HEK293T (cell line): ENCODE data around the gene DCTN3.

Experiments
- ARNT ChIP-seq: fragments of 450-650 bp; IDR thresholded peaks from 2 replicates; pipeline ENCODE4 v1.6.1; 2017; ENCODE audit warnings: mild to moderate bottlenecking
- BHLHE40 ChIP-seq: fragments of 450-650 bp; IDR thresholded peaks from 2 replicates; pipeline ENCODE4 v1.6.1; 2016; ENCODE audit warnings: mild to moderate bottlenecking, moderate library complexity, borderline replicate concordance
- ELF4 ChIP-seq: fragments of 450-650 bp; IDR thresholded peaks from 2 replicates; pipeline ENCODE4 v1.6.1; 2017; ENCODE audit warnings: antibody characterized with exemption
- FOXA1 ChIP-seq: fragments of 450-650 bp; IDR thresholded peaks from 2 replicates; pipeline ENCODE4 v1.6.1; 2016; ENCODE audit warnings: mild to moderate bottlenecking
- FOXM1 ChIP-seq: fragments of 450-650 bp; IDR thresholded peaks from 2 replicates; pipeline ENCODE4 v1.6.1; 2017; ENCODE audit warnings: mild to moderate bottlenecking, borderline replicate concordance
- HDGF ChIP-seq: fragments of 450-650 bp; IDR thresholded peaks from 2 replicates; pipeline ENCODE4 v1.6.1; 2017; ENCODE audit warnings: antibody characterized with exemption, borderline replicate concordance
- L3MBTL2 ChIP-seq: fragments of 450-650 bp; conservative IDR thresholded peaks from 2 replicates; pipeline ENCODE4 v1.6.1; 2016; ENCODE audit warnings: mild to moderate bottlenecking
- NFRKB ChIP-seq: fragments of 450-650 bp; IDR thresholded peaks from 2 replicates; pipeline ENCODE4 v1.6.1; 2016; ENCODE audit warnings: mild to moderate bottlenecking, moderate library complexity
- SP1 ChIP-seq: fragments of 450-650 bp; IDR thresholded peaks from 2 replicates; pipeline ENCODE4 v1.6.1; 2017
- SUZ12 ChIP-seq: fragments of 450-650 bp; IDR thresholded peaks from 2 replicates; pipeline ENCODE4 v1.6.1; 2016; ENCODE audit warnings: mild to moderate bottlenecking
- TARDBP ChIP-seq: fragments of 450-650 bp; IDR thresholded peaks from 2 replicates; pipeline ENCODE4 v1.6.1; 2016
- TF ChIP-seq, protein P1 (sequence below): fragments of 450-650 bp; IDR thresholded peaks from 2 replicates; pipeline ENCODE4 v1.6.1; 2016

- no peak for TF ChIP-seq ARNT
- TF ChIP-seq FOXM1, result no peak
- no peak for TF ChIP-seq BHLHE40
- TF ChIP-seq, protein P1, sequence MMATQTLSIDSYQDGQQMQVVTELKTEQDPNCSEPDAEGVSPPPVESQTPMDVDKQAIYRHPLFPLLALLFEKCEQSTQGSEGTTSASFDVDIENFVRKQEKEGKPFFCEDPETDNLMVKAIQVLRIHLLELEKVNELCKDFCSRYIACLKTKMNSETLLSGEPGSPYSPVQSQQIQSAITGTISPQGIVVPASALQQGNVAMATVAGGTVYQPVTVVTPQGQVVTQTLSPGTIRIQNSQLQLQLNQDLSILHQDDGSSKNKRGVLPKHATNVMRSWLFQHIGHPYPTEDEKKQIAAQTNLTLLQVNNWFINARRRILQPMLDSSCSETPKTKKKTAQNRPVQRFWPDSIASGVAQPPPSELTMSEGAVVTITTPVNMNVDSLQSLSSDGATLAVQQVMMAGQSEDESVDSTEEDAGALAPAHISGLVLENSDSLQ, result no peak
- TF ChIP-seq SP1, result no peak
- no peak for TF ChIP-seq NFRKB
- no peak for TF ChIP-seq FOXA1
- TF ChIP-seq SUZ12, result no peak
- no peak for TF ChIP-seq HDGF
- no peak for TF ChIP-seq L3MBTL2
- no peak for TF ChIP-seq ELF4
- no peak for TF ChIP-seq TARDBP
Measured at GRCh38 chr9:34588671-34589635, 31.3 kb downstream of the DCTN3 start.
